Left ventricle myocardium inferior (tissue), 1 donor: ENCODE data around the gene FAM180B. TPM values are rescaled to one million over a fixed set of nuclear protein-coding genes. Genes with fewer than 3 reads are reported as not detected.
"Not testable (repeated sequence)": the region's sequence is repeated elsewhere in the genome, so short reads cannot be mapped to it uniquely, and the experiment has no call there.

ENCODE experiments used
- DNase-seq: peaks from one replicate; pipeline ENCODE4 v3.0.0-alpha.2; 2020
- H3K27ac ChIP-seq: fragments of 200-600 bp; replicated peaks from 2 replicates; pipeline ENCODE4 v1.8.0; 2021
- H3K27me3 ChIP-seq: fragments of 200-600 bp; 2 replicates; pipeline ENCODE4 v1.8.0; 2021; ENCODE audit warnings: low read depth
- H3K36me3 ChIP-seq: fragments of 200-600 bp; 2 replicates; pipeline ENCODE4 v1.8.0; 2021
- H3K4me1 ChIP-seq: fragments of 200-600 bp; 2 replicates; pipeline ENCODE4 v1.8.0; 2021
- H3K4me3 ChIP-seq: fragments of 200-600 bp; 2 replicates; pipeline ENCODE4 v1.8.0; 2021; ENCODE audit warnings: mild to moderate bottlenecking, moderate library complexity
- H3K9me3 ChIP-seq: fragments of 200-600 bp; replicated peaks from 2 replicates; pipeline ENCODE4 v1.8.0; 2021
- CTCF ChIP-seq: fragments of 200-600 bp; IDR thresholded peaks from 2 replicates; pipeline ENCODE4 v1.8.0; 2021; ENCODE audit warnings: antibody characterized with exemption, mild to moderate bottlenecking, borderline replicate concordance
- intact Hi-C: fragments of 100-400 bp; cut with micrococcal nuclease; formaldehyde crosslinking; loops from one replicate; pipeline ENCODE4 v1.11.0; 2022
- total RNA-seq: library from RNA; stranded (reverse); fragmentation: NEBNext Ultra II Directional; extraction: Animal tissue kit (Norgen Biotek cat#: 25700); gene quantifications from one replicate; pipeline ENCODE4 v1.2.1, GENCODE V29; 2021
- donor health status: DM: no; HTN: yes; CAD: no; lungs with severe emphysema.

FAM180B gene
- total RNA-seq, 1 donor from 2014 or later: 0.22 TPM

- Histone ChIP-seq H3K27ac (no peak overlapping the region), H3K4me1 (peaks cover 83% of the 10 kb centered on the region)
- intact Hi-C loops: no loop called here
These were observed 41.2 kb upstream of the FAM180B start for GRCh38 chr11:47545298-47545697.

GRCh38 chr11:47546274-47546673 is 40.2 kb upstream of the FAM180B start:
- intact Hi-C loops, H3K9me3 ChIP-seq, H3K4me3 ChIP-seq, DNase-seq, H3K27ac ChIP-seq, H3K36me3 ChIP-seq, H3K27me3 ChIP-seq: not testable (repeated sequence)
- peaks cover 83% of the 10 kb centered on the region for H3K4me1 ChIP-seq

More at GRCh38 chr11:47545298-47545697, 41.2 kb upstream of the FAM180B start:
- Histone ChIP-seq H3K27me3 (no peaks in the 10 kb centered on the region), H3K9me3 (no peaks in the 10 kb centered on the region), H3K4me3 (no peak overlapping the region), H3K36me3 (no peaks in the 10 kb centered on the region)
- no peak for TF ChIP-seq CTCF
- DNase-seq: no peak

- no peaks in the 10 kb centered on the region for H3K27me3 ChIP-seq
- H3K27ac ChIP-seq: peak overlapping the region; percentile 94
- H3K36me3 ChIP-seq: no peaks in the 10 kb centered on the region
- H3K9me3 ChIP-seq: no peaks in the 10 kb centered on the region
- peaks cover 78% of the 10 kb centered on the region for H3K4me1 ChIP-seq
- H3K4me3 ChIP-seq: peak overlapping the region; percentile 96
- intact Hi-C loops: no loop called here
- no peak for DNase-seq
- no peak for TF ChIP-seq CTCF
These were observed 36.0 kb upstream of the FAM180B start for GRCh38 chr11:47550288-47551047.

- H3K27ac ChIP-seq: peak overlapping the region; percentile 94
- H3K9me3 ChIP-seq: no peaks in the 10 kb centered on the region
- H3K36me3 ChIP-seq: no peaks in the 10 kb centered on the region
- H3K4me3 ChIP-seq: peak overlapping the region; percentile 96
- peaks cover 77% of the 10 kb centered on the region for H3K4me1 ChIP-seq
- no peaks in the 10 kb centered on the region for H3K27me3 ChIP-seq
- no peak for DNase-seq
- intact Hi-C loops: no loop called here
- peak; percentile 35 for TF ChIP-seq CTCF
These were observed 35.4 kb upstream of the FAM180B start for GRCh38 chr11:47551086-47551485.

- intact Hi-C loops: no loop called here
- Histone ChIP-seq H3K9me3 (no peaks in the 10 kb centered on the region), H3K27me3 (no peaks in the 10 kb centered on the region), H3K4me3 (peak overlapping the region; percentile 96), H3K4me1 (peaks cover 69% of the 10 kb centered on the region), H3K27ac (peak overlapping the region; percentile 94), H3K36me3 (no peaks in the 10 kb centered on the region)
- DNase-seq: peak; percentile 20
- TF ChIP-seq CTCF: no peak
These were observed 34.4 kb upstream of the FAM180B start for GRCh38 chr11:47552056-47552565.

- H3K4me1 ChIP-seq: peaks cover 62% of the 10 kb centered on the region
- H3K27ac ChIP-seq: peak within 1 kb of the TSS; percentile 94
- no peaks in the 10 kb centered on the region for H3K36me3 ChIP-seq
- TF ChIP-seq CTCF: peak; percentile 96
- intact Hi-C loops: no loop called here
- DNase-seq: peak; percentile 91
- H3K9me3 ChIP-seq: no peaks in the 10 kb centered on the region
- no peaks in the 10 kb centered on the region for H3K27me3 ChIP-seq
- H3K4me3 ChIP-seq: peak within 1 kb of the TSS; percentile 96
These were observed 33.7 kb upstream of the FAM180B start, which contains the start of gene CELF1 for GRCh38 chr11:47552566-47553405. CELF1 (minus strand) TSS chr11:47553132; CDS start chr11:47499523, 53,609 bp downstream.
